Large intestine (tissue), 3 donors: ENCODE data around the gene NDST4. TPM values are rescaled to one million over a fixed set of nuclear protein-coding genes. Genes with fewer than 3 reads are reported as not detected.
"Not testable (repeated sequence)": the region's sequence is repeated elsewhere in the genome, so short reads cannot be mapped to it uniquely, and the experiment has no call there.

ENCODE experiments used
- DNase-seq, 2 donors: peaks; one replicate each; pipeline versions ENCODE4 v3.0.0 to v3.0.0-alpha.2; 2013
- H3K27ac ChIP-seq: one replicate; pipeline ENCODE4 v1.5.1; 2013; ENCODE audit warnings: low read length
- H3K27me3 ChIP-seq: 2 replicates; pipeline ENCODE4 v1.6.1; 2013; ENCODE audit warnings: low read length; ENCODE audit not compliant: control insufficient read depth, insufficient read depth
- H3K36me3 ChIP-seq: 2 replicates; pipeline ENCODE4 v1.6.1; 2013; ENCODE audit warnings: low read length; ENCODE audit not compliant: control insufficient read depth, insufficient read depth
- H3K4me1 ChIP-seq: one replicate; pipeline ENCODE4 v1.6.1; 2013; ENCODE audit warnings: low read length; ENCODE audit not compliant: control insufficient read depth, insufficient read depth
- H3K4me3 ChIP-seq: one replicate; pipeline ENCODE4 v1.5.1; 2013; ENCODE audit warnings: low read length
- H3K9me3 ChIP-seq: one replicate; pipeline ENCODE4 v1.6.1; 2013; ENCODE audit warnings: mild to moderate bottlenecking, low read depth, low read length, moderate library complexity; ENCODE audit not compliant: control insufficient read depth
- whole genome bisulfite sequencing: methylation state at CpG from one replicate; pipeline ENCODE4 v1.1.5; 2013; ENCODE audit warnings: low lambda C conversion rate; ENCODE audit not compliant: insufficient coverage; 5-methylcytosine and 5-hydroxymethylcytosine counted together
- polyA plus RNA-seq: library from polyadenylated mRNA; unstranded; fragments of 120-200 nt; gene quantifications from one replicate; pipeline ENCODE4 v1.2.1, GENCODE V29; 2013

Gene NDST4
- polyA plus RNA-seq, 1 donor: 0.73 TPM

GRCh38 chr4:114980932-114981708, 132.3 kb downstream of the NDST4 start:
- WGBS: no CpG with 5 or more reads among the region's 5 CpGs
- H3K27me3 ChIP-seq: no peaks in the 10 kb centered on the region
- no peak overlapping the region for H3K27ac ChIP-seq
- no peak overlapping the region for H3K4me3 ChIP-seq
- no peaks in the 10 kb centered on the region for H3K4me1 ChIP-seq
- H3K9me3 ChIP-seq: no peaks in the 10 kb centered on the region
- DNase-seq: no peak
- H3K36me3 ChIP-seq: no peaks in the 10 kb centered on the region

GRCh38 chr4:114980399-114980798, 133.0 kb downstream of the NDST4 start:
- not testable (repeated sequence) for H3K36me3 ChIP-seq, H3K9me3 ChIP-seq, H3K27ac ChIP-seq, H3K27me3 ChIP-seq, DNase-seq, H3K4me3 ChIP-seq, H3K4me1 ChIP-seq
- WGBS: 97% methylated on average over 3 of the region's 7 CpGs

GRCh38 chr4:114976901-114977300, 136.5 kb downstream of the NDST4 start:
- Histone ChIP-seq H3K36me3 (no peaks in the 10 kb centered on the region), H3K4me1 (no peaks in the 10 kb centered on the region), H3K4me3 (no peak overlapping the region), H3K27ac (no peak overlapping the region), H3K27me3 (no peaks in the 10 kb centered on the region), H3K9me3 (no peaks in the 10 kb centered on the region)
- 100% methylated on average over 1 of the region's 1 CpG for WGBS
- DNase-seq: no peak

- Histone ChIP-seq H3K27me3 (no peaks in the 10 kb centered on the region), H3K36me3 (no peaks in the 10 kb centered on the region), H3K4me1 (no peaks in the 10 kb centered on the region), H3K9me3 (no peaks in the 10 kb centered on the region), H3K4me3 (no peak overlapping the region), H3K27ac (no peak overlapping the region)
- no peak for DNase-seq
These were observed 149.4 kb downstream of the NDST4 start for GRCh38 chr4:114964026-114964425.

GRCh38 chr4:114945616-114946015, 167.8 kb downstream of the NDST4 start:
- DNase-seq: no peak
- no peaks in the 10 kb centered on the region for H3K4me1 ChIP-seq
- H3K27me3 ChIP-seq: no peaks in the 10 kb centered on the region
- no peak overlapping the region for H3K4me3 ChIP-seq
- WGBS: no CpG with 5 or more reads among the region's 1 CpG
- H3K36me3 ChIP-seq: no peaks in the 10 kb centered on the region
- H3K9me3 ChIP-seq: no peaks in the 10 kb centered on the region
- no peak overlapping the region for H3K27ac ChIP-seq

GRCh38 chr4:114941503-114941902, 171.9 kb downstream of the NDST4 start:
- Histone ChIP-seq H3K9me3 (no peaks in the 10 kb centered on the region), H3K4me1 (no peaks in the 10 kb centered on the region), H3K27ac (no peak overlapping the region), H3K36me3 (no peaks in the 10 kb centered on the region), H3K27me3 (no peaks in the 10 kb centered on the region), H3K4me3 (no peak overlapping the region)
- 80% methylated on average over 1 of the region's 2 CpGs for WGBS
- no peak for DNase-seq

- no peak overlapping the region for H3K27ac ChIP-seq
- H3K36me3 ChIP-seq: no peaks in the 10 kb centered on the region
- no peaks in the 10 kb centered on the region for H3K27me3 ChIP-seq
- no peak for DNase-seq
- H3K4me1 ChIP-seq: no peaks in the 10 kb centered on the region
- no peak overlapping the region for H3K4me3 ChIP-seq
- H3K9me3 ChIP-seq: no peaks in the 10 kb centered on the region
- 100% methylated on average over 2 of the region's 2 CpGs for WGBS
These were observed 185.5 kb downstream of the NDST4 start for GRCh38 chr4:114927881-114928280.

DNA sequence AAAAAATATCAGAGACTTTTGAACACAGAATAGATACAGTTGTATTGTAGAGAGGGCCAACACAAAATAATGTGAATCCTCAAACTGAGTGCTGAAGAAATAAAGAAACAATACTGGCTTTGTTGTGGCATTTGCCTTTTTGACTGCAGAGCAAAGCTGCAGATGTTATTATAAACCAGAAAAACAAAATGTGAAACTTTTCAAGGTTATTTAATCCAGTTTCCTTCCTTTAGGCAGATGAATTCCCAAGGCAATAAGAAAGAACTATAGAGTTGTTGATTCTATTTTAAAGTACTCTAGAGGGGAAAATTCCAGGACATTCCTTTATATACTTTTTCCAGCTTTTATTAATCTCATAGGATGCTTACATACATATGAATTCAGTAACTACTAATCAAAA, 186.8 kb downstream of the NDST4 start:
- Histone ChIP-seq H3K4me3 (no peak overlapping the region), H3K4me1 (no peaks in the 10 kb centered on the region), H3K27ac (no peak overlapping the region), H3K36me3 (no peaks in the 10 kb centered on the region), H3K27me3 (no peaks in the 10 kb centered on the region), H3K9me3 (no peaks in the 10 kb centered on the region)
- no peak for DNase-seq

DNA sequence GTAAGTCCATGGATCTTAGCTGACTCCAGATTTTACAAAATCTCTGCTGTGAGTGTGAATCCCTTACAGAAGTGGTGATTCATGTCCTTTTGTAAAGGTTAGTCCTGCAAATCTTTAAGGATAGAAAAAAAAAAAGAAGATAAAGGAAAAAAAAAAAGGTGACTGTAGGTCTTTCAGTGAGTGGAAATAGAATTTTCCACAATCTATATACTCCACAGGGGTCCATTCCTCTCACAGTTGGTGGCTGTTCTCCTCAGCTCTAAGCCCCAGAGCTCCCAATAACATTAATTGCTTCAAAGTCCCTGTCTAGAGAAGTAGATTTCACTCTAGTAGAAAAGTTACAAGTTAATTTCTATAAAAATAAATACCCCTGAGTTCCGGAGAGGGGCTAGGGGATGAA, 189.1 kb downstream of the NDST4 start:
- 63% methylated on average over 1 of the region's 1 CpG for WGBS

DNA sequence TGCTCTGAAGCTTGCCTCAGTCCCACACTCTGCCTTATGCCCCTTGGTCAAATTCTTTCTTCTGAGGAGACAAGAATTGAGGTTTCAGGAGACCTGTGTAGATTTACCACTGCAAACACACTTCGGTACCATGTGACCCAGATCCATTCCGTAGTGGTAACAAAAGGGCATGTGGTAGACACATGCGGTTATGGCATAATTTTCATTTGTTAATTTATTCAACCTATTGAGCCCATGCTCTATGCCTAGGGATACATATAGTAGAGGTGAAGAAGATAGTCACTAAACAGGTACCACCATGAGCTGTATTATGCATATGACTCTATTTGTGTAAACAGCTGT, 190.9 kb downstream of the NDST4 start:
- Histone ChIP-seq H3K4me1 (no peaks in the 10 kb centered on the region), H3K4me3 (no peak overlapping the region), H3K9me3 (no peaks in the 10 kb centered on the region), H3K36me3 (no peaks in the 10 kb centered on the region), H3K27ac (no peak overlapping the region), H3K27me3 (no peaks in the 10 kb centered on the region)
- no peak for DNase-seq
- WGBS: no CpG with 5 or more reads among the region's 3 CpGs

More for the DNA sequence above, 189.1 kb downstream of the NDST4 start:
- Histone ChIP-seq H3K4me1 (no peaks in the 10 kb centered on the region), H3K27ac (no peak overlapping the region), H3K4me3 (no peak overlapping the region), H3K36me3 (no peaks in the 10 kb centered on the region), H3K27me3 (no peaks in the 10 kb centered on the region), H3K9me3 (no peaks in the 10 kb centered on the region)
- DNase-seq: no peak

DNA sequence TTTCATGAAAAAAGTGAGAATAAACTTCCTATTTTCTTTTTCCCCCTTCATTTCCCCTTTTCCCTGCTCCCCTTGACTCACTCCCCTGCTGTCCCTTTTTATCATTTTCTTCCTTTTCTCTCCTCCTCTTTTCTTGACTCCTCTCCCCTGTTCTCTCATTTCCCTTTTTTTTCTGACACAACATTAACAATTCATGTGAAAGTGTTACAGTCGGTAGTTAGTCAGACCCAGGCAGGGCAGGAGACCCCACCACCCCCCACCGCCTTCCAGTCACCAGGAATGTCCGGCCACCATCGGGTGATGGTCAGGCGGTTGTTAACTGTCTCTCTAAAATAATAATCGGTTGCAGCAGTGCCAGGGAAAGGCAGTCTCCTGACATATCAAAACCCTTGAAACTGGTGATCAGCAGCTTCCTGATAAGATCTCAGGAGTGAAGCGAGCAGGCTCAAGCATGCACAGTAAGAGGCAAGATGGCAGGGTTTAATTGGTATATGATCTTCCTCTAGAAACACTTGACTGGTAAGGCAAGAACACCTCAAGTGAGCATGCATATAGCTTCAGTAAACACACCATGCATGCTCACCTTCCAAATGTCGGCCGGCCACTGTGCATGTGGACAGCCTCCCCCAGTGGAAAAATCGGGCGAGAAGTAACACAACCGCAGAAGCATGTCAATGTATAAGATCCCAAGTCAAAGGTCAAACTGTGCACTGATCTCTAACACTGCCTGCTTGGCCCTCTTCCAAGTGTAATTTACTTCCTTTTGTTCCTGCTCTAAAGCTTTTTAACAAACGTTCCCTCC, 191.4 kb downstream of the NDST4 start:
- H3K27ac ChIP-seq: no peak overlapping the region
- WGBS: 0% methylated on average over 1 of the region's 13 CpGs
- H3K9me3 ChIP-seq: no peaks in the 10 kb centered on the region
- H3K36me3 ChIP-seq: no peaks in the 10 kb centered on the region
- H3K4me3 ChIP-seq: no peak overlapping the region
- H3K27me3 ChIP-seq: no peaks in the 10 kb centered on the region
- DNase-seq: peak; percentile 3 to 43
- no peaks in the 10 kb centered on the region for H3K4me1 ChIP-seq
